ENCODE measurements around the gene AKAP1.

AKAP1 gene

DNA sequence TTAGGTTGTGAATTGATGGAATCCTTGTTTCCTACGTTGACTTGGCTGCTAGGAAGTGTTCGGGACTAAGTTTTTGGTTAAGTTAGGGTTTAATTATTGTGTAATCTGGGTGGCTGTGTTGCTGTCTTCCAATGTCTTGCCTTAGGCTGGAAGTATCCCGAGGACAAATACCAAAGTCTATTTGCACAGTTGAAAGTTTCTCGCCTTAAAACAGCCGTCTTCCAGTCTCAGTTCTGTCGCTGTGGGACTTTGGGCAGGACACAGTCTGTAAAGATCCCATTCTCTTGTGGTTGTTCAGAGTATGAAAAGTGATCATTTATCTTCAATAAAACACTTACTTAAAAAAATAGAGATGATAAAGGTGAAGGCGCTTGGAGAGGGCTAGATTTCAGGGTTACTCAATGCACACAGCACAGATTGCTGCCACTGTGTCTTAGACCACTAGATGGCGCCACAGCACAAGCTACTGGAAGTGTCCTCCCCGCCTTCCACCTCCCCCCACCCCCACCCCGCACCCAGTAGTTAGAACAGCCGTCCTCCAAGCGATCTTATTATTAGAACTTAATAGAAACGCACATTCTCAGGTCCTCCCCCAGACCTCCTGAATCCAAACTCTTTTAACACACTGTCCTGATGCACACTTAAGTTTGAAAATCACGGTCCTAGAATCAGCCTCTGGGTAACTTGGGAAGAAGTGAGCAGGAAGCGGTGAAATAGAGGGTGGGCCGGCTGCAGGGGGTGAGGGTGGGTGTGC, 45.8 kb downstream of the AKAP1 start:
- no peak for DNase-seq (ENCODE audit: low read depth)

DNA sequence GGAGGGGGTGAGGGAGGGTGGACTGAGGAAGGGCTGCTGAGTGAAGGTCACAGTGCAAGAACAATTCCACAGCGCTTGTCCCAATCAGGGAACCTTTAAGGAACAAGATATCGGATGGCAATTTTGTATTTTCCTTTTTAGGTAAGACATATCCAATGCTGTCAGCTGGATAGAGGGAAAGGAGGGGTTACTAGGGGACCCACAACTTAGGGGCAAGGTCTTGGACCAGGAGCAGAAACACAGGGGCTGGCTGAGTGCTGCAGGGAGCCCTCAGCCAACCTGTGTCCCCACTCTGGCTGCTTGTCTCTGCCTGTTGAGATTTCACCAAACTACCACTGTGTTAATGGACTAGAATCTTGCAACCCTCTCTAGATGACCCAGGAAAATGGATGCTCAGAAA, 47.6 kb downstream of the AKAP1 start:
- no peak for DNase-seq (ENCODE audit: low read depth)

DNA sequence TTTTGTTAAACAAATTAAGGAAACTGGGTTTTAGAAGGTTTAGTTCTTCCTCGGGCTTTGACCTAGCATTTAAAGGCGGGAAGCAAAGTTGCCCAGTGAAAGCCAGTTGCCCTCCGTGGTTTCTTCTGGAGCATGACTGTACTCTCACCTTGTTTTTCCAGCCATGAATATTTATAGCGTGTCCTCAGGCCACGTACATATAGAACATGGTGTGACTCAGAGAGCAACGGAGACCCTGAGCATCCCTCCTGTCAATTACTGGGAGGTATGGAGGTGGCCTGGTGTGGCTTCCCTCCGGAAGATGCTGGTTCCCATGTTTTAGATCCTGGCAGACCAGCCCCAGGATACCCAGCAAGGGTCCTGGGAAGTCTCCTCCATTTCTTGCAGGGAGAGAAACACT, 48.4 kb downstream of the AKAP1 start:
- no peak for DNase-seq (ENCODE audit: low read depth)

DNA sequence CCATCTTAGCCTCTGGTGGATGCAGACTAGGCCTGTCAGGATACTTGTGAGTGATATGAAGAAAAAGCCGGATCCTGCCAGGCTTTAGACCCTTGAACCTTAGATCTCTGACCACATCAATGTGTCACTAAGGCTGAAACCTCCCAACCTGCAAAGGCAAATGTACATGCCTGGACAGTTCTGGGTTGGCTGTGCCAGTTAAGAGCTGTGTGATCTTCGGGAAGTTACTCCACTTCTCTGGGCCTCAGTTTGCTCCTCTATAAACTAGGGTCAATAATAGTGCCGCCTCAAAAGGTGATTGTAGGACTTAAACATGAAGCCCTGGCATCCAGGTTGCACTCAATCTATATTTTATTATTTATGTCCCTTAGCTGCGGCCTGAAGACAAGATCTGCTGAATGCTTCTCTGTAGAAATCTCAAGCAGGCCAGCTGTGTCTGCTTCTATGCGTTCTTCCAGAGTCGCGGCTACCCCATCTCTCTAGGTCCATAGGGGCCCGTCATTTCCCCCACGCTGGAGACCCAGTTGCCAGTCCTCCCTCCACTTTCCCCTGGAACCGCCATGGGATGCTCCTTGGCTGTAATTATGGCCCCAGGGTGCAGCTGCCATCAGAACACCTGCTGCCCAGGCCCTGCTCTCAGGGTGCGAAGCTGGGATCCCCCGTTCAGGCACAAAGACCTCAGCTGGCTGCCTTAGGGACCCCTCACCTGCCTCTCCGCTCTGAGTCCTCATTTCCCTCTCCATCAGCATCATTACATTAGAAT, 50.2 kb downstream of the AKAP1 start:
- no peak for DNase-seq (ENCODE audit: low read depth)

DNA sequence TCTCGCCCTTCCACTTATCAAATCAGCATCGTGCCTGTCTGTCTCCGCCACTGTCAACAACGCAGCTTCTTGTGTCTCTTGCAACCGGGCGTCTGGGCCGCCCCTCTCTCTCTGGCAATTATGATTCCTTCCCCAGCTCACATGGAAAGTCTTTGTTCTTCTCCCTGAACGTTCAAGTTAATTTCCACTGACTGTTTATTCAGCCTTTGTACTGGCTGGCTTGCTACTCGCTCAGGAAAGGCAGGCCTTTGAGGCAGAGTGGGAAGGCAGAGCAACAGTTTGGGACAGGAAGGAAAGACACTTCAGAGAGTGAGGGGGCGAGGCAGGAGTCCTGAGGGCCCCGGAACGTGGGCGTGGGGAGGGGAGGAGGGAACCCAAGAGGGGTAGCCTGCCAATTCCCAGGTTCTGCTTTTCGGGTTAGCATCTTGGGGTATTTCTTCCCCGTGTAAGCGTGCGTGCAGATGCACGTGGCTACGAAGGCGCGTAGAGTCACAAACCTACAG, 50.8 kb downstream of the AKAP1 start:
- DNase-seq (ENCODE audit: low read depth), result no peak

DNA sequence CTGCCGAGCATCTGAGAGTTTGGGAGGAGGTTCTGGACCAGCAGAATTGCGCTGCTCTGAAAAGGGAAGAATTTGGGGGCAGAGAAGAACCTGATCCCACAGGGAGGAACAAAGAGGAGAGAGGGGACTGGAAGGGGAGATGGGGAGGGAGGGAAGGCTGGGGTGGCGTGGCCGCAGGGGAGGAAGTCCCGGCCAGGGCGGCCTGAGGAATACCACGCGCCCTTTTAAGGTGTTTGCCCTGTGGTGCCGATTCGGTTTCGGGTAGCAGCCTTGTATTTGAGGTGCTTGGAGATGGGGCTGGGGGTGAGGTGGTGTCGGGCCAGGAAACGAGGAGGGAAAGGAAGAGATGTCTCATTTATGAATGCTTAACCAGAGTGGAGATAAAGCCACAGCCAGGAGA, 51.3 kb downstream of the AKAP1 start:
- no peak for DNase-seq (ENCODE audit: low read depth)

DNA sequence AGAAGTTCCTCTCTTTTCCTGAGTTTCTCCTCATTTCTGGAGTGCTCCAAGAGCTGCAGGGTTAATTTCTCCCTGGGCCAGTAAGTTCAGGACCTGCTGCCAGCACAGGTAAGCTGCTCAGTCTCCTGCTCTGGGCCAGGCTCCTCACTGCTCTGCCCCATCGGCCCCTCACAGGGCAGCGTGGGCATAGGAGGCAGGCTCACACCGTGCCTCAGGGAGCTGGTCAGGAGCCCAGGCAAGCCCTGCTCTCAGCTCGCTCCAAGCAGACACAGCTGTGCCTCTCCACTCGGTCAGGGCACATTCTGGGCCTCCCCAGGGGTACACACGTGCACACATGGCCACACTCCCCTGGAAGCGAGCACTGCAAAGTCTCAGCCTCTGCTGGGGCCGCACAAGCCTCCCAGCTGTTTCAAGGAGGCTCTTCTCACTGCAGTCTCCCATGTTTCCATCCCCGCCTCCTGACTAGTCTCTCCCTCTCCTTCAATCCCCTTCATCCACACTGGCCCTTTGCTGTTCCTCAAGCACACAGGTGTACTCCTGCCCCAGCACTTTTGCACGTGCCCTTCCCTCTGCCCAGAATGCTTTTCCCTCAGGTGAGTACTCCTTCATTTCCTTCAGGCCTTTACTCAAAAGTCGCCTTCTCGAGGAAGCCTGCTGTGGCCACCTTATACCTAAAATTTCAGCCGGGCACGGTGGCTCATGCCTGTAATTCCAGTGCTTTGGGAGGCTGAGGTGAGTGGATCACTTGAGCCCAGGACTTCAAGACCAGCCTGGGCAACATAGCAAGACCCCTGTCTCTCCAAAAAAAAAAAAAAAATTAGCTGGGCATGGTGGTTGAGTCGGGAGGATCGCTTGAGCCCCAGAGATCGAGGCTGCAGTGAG, 53.2 kb downstream of the AKAP1 start:
- DNase-seq (ENCODE audit: low read depth), result no peak

DNA sequence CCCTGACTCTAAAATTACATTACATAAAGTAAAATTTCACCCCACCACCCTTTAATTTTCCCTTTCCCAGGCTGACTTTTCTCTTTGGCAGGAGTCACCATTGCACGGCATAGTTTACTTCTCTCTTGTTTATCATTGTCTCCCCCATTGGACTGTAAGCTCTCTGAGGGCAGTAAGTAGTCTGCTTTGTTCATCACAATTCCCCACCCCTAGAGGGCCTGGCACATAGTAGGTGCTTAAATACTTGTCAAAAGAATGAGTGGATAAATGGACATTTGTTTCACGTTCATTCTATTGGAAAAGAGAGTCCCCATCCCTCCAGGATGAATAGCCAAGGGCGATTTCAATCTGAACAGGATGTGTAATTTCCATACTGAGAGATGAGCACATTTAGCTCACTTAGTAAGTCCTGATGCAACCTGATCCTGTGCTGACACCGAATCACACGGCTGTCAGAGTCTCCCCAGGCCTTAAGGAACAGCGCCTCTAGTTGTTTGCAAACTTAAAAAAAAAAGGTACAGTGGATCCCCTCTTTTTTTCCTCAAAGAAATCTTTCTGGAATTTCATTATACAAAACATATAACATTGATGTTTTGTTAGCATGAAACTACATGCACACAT, 54.0 kb downstream of the AKAP1 start:
- DNase-seq (ENCODE audit: low read depth), result no peak

DNA sequence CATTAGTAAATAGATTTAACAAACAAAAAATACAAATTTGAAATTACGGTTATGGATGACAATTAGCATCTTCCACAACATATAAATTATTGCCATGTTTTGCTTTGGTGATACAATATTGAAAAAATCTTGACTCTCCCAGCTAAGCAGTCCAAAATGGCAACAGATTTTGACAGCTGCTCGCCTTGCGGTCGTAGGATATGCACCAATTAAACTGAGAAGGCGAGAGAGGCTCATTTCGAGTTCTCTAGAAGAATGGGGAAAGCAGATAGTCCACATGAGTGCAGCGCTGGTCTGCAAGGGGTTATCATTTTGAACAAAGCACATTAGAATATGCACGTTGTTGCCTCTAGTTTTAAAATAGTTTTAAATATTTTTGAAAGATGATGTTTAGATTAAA, 55.3 kb downstream of the AKAP1 start:
- no peak for DNase-seq (ENCODE audit: low read depth)

DNA sequence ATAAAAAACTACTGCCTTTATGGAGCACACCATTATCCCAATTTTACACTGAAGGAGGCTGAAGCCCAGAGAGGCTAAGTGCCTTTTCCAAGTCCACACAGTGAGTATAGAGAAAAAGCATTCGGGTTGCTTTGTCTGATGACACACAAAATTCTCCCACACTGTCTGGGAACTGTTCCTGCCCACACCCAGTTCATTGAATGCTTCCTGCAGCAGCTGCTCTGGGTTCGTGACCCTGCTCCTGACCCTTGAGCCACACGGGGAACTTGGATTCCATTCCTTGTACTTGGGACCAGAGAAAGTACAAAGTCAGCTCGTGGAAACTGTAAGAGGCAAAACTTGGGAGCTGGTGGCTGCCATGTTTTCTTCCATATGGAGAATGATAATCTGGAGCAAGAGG, 57.9 kb downstream of the AKAP1 start:
- no peak for DNase-seq (ENCODE audit: low read depth)

DNA sequence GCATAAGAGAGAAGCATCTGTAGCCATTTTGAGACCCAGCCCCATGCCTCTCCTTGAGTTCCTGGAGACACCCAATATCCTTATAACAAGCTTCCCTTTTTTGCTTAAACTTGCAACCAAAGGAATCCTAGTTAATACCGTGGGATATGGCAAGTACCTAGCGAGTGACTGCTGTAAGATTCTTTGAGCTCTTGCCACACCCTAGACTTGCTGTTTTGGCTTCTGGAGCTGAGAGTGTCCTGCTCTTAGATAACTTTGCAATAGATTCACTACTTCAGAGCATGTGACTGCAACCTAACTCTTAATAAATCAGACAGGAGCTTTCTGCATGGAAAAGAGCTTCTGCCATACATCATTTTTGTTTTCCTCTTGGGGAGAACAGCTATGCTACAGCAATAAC, 58.3 kb downstream of the AKAP1 start:
- no peak for DNase-seq (ENCODE audit: low read depth)

DNA sequence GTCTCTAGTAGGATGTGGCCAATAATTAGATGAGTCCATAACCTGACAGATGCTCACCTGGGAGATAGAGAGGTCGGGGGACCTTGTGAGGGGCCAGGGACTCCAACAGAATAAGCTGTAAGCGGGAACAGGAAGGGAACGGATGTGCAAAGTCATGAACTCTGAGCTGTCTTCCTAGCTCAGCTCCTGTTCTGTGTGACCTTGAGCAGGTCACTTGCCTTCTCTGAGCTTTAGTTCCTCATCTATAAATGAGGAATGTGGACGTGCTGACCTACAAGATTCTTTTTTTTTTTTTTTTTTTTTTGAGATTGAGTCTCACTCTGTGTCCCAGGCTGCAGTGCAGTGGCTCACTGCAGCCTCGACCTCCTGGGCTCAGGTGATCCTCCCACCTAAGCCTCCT, 58.9 kb downstream of the AKAP1 start:
- no peak for DNase-seq (ENCODE audit: low read depth)

DNA sequence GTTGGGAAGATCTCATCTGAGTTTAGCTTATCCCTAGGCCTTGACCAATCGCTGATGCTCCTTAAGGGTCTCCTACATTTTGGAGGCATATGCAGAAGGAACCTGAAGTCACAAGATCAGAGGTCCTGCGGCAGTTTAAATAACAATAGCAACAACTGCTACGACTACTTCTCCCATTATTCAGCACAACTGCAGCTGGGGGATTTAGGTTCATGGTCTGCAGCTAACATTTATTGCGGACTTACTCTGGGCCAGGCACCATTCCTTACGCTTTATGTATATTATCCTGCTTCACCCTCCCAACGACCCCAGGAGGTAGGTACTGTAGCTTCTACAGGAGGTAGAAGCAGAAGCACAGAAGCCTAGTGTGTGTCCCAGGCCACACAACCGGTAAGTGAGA, 59.5 kb downstream of the AKAP1 start:
- no peak for DNase-seq (ENCODE audit: low read depth)

DNA sequence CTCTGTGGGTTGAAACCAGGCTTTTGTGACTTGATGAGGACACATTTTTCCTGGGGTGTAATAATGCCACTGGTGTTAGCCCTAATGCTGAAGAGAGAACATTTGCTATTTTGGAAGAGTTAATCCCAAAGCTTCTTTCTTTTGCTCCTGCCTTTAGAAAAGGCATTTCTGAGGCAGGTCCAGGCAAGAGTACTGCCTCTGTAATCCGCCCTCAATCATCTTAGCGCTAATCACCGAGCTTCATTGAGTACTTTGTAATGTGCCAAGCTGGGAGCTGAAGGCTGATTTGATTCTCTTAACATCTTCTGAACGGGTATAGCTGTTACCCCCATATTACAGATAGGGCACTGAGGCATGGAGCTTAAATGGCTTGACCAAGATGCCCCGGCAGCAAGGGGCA, 60.3 kb downstream of the AKAP1 start:
- no peak for DNase-seq (ENCODE audit: low read depth)

DNA sequence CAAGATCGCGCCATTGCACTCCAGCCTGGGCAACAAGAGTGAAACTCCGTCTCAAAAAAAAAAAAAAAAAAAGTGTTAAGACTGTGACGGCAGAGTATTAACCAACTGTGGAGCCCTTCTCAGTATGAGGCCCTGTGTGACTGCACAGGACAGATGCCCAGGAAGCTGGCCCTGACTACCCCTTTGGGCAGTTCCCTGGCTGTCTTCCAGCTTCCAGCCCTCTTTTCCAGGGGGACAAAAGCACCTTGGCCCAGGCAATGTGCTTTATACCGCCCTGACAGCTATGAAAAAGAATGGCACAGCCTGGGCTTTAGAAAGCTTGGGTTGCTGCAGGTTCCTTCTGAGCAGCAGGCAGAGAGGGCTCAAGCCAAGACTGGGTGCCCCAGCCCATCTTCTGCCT, 61.2 kb downstream of the AKAP1 start:
- no peak for DNase-seq (ENCODE audit: low read depth)

DNA sequence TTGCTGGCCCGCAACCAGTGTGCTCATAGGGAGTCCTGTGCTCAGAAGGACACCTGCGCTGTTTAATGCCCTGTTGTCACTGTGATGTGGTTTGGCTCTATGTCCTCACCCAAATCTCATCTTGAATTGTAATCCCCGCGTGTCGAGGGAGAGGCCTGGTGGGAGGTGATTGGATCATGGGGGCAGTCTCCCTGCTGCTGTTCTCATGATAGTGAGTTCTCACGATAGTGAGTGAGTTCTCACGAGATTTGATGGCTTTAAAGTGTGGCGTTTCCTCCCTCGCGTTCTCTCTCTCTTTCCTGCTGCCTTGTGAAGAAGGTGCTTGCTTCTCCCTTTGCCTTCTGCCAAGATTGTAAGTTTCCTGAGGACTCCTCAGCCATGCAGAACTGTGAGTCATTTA, 66.8 kb downstream of the AKAP1 start:
- no peak for DNase-seq (ENCODE audit: low read depth)

DNA sequence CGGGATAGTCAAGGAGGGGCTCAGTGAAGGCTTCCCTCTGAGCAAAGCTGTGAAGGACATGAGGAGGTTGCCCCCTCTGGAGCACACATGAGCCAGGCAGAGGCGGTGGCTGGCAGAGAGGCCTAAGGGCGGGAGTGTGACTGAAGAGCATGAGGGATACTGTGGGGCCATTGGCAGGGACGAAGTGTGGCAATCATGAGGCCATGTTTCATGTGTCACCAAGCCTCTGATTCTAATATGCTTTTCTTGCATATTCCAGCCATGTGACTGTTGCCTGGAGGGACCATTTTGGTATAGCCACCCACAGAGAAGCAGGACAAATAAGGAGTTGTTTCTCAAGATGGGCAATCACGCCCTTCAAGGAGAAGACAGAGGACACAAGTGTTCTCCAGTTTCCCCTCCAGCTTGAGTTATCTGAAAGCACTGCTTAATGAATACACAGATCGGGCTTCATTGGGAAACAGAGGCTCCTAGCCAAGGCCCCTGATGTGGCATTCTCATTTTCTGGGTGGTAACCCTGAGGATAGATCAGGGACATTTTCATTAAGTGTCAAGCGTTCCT, 68.0 kb downstream of the AKAP1 start:
- DNase-seq (ENCODE audit: low read depth), result no peak

DNA sequence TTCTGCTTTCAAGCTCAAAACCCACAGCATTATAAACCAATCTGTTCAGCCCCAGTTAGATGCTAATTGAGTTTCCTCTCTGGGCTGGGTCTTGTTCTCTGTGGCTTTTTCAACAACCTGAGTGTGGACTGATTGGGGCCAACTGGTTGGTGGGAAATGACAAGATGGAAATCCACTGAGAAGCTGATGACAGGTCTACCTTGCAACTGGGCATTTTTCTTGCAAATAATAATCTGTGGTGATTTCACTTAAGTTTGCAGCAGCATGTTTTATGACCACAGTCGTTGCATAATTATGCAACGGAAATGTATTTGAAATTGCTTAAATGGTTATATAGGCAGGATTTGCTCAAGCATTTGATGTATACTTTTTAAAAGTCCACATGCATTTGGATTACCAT, 69.9 kb downstream of the AKAP1 start:
- no peak for DNase-seq (ENCODE audit: low read depth)

DNA sequence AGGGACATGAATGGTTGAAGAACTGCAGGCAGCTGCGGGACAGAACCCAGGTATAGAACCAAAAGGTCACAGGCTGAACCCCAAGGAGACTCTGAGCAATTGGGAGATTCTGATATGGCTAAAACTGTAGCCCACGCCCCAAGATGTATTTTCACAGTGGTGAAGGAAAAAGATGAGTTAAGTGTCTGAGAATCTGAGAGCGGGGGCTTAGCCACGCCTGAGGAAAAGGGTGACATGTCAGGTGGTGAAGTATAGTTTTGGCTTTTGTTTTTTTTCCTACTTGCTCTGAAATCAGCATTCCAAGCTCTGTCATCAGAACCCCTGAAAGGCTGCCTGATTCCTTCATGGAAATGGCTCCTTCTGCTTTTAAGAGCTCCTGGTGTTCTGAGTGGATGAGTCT, 73.3 kb downstream of the AKAP1 start:
- no peak for DNase-seq (ENCODE audit: low read depth)

DNA sequence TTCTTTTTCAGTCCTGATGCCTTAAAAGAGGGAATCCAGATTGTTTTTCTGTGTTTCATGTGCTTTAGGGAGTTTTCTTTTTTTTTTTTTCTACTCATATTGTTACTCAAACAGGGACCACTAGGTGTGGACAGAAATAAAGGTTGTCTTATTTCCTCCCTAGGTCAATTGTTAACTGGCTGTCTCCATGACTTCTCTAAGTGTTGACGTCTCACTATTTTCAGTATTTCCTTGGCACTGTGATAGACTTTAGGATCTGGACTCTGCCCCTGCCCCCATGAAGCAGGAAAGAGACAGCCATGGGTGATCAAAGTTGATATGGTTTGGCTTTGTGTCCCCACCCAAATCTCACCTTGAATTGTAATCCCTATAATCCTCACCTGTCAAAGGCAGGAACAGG, 73.7 kb downstream of the AKAP1 start:
- DNase-seq (ENCODE audit: low read depth), result no peak

DNA sequence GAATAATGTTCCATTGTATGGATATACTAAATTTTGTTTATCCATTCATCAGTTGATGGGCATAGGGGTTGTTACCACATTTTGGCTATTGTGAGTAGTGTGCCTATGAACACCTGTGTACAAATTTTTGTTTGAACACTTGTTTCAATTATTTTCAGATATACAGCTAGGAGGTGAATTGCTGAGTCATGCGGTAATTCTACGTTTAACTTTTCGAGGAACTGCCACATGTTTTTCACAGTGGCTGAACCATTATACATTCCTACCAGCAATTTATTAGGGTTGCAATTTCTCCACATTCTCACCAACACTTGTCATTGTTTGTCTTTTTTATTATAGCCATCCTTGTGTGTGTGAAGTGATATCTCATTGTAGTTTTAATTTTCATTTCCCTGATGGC, 75.6 kb downstream of the AKAP1 start:
- no peak for DNase-seq (ENCODE audit: low read depth)

DNA sequence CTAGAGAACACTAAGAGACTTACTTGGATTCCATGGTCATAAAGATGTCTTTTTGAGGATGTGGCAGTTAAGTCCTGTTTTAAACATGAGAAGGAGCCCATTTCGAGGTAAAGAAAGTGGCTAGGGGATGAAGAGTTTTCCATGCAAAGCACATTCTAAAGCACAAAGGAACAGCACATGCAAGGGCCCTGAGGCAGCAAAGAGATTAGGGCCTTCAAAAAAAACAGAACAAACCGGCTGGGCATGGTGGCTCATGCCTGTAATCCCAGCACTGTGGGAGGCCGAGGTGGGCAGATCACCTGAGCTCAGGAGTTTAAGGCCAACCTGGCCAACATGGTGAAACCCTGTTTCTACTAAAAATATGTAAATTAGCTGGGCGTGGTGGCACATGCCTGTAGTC, 79.8 kb downstream of the AKAP1 start:
- no peak for DNase-seq (ENCODE audit: low read depth)

Data from GM04503 (cell line).